T-helper 22 cell (primary cell): ENCODE measurements around the gene DNAJC25.
A peak's percentile ranks its signal among the peaks of the same experiment; 100 is the strongest.
"Not testable (repeated sequence)": the region's sequence is repeated elsewhere in the genome, so short reads cannot be mapped to it uniquely, and the experiment has no call there.

Source experiments
- DNase-seq: peaks from one replicate; pipeline ENCODE4 v3.0.0-alpha.2; 2020; ENCODE audit warnings: low read depth

Gene DNAJC25

GRCh38 chr9:111631214-111631971, at the start of gene DNAJC25:
TSS of gene DNAJC25 (plus strand) at chr9:111631334. CDS start at chr9:111631408, 74 bp downstream.
- DNase-seq, result peak; percentile 96

GRCh38 chr9:111582888-111583287, 48.2 kb upstream of the DNAJC25 start:
- DNase-seq, result no peak

GRCh38 chr9:111586378-111586777, 44.8 kb upstream of the DNAJC25 start:
- DNase-seq, result no peak

GRCh38 chr9:111588846-111589245, 42.3 kb upstream of the DNAJC25 start:
- DNase-seq, result no peak

- DNase-seq, result peak; percentile 19
Observed at GRCh38 chr9:111597852-111598732, 33.0 kb upstream of the DNAJC25 start.

- DNase-seq, result no peak
Observed at GRCh38 chr9:111598733-111599091, 32.4 kb upstream of the DNAJC25 start.

- DNase-seq, result no peak
Observed at GRCh38 chr9:111599092-111599954, 31.8 kb upstream of the DNAJC25 start, which contains the start of gene PTGR1. TSS of gene PTGR1 (minus strand) at chr9:111599647. CDS start at chr9:111597422, 2,225 bp downstream.

- DNase-seq, result no peak
Observed at GRCh38 chr9:111599955-111600343, 31.2 kb upstream of the DNAJC25 start.

GRCh38 chr9:111601237-111602018, 29.7 kb upstream of the DNAJC25 start:
- DNase-seq, result no peak

GRCh38 chr9:111603041-111603440, 28.1 kb upstream of the DNAJC25 start:
- no peak for DNase-seq

- no peak for DNase-seq
Observed at GRCh38 chr9:111604054-111604615, 27.0 kb upstream of the DNAJC25 start.

- no peak for DNase-seq
Observed at GRCh38 chr9:111605041-111605559, 26.0 kb upstream of the DNAJC25 start.

- no peak for DNase-seq
Observed at GRCh38 chr9:111610149-111610548, 21.0 kb upstream of the DNAJC25 start.

GRCh38 chr9:111610845-111611244, 20.3 kb upstream of the DNAJC25 start:
- DNase-seq, result no peak

- DNase-seq, result no peak
Observed at GRCh38 chr9:111613436-111614040, 17.6 kb upstream of the DNAJC25 start.

- DNase-seq, result no peak
Observed at GRCh38 chr9:111615928-111616327, 15.2 kb upstream of the DNAJC25 start.

- DNase-seq, result not testable (repeated sequence)
Observed at GRCh38 chr9:111617349-111617748, 13.8 kb upstream of the DNAJC25 start.

- no peak for DNase-seq
Observed at GRCh38 chr9:111621895-111622480, 9.1 kb upstream of the DNAJC25 start.

GRCh38 chr9:111622626-111623025, 8.5 kb upstream of the DNAJC25 start:
- DNase-seq, result no peak
